ENCODE measurements around the gene C10orf143.

- TF ChIP-seq EP300 (IDR thresholded peaks at IDR 0.05) (no peak), CTCF (IDR thresholded peaks at IDR 0.05) (no peak)
These were observed 48.9 kb downstream of the C10orf143 start for GRCh38 chr10:130061760-130062159.

Data from tibial nerve (tissue), 4 donors.